Measurements from ENCODE around the gene KLF1.

GRCh38 chr19:12935071-12935470 is 48.1 kb upstream of the KLF1 start:
- no peak for TF ChIP-seq POLR2A (IDR thresholded peaks at IDR 0.05; ENCODE audit: low read length)
- no peak for TF ChIP-seq GATA1 (IDR thresholded peaks at IDR 0.05; ENCODE audit: low read depth, low read length)
